H1 (cell line): ENCODE data around the gene ZNF747. TPM values are rescaled to one million over a fixed set of nuclear protein-coding genes. Genes with fewer than 3 reads are reported as not detected.

Source experiments
- CTCF ChIA-PET: fragments of 300-600 bp; sonication (Branson Sonifier 250); formaldehyde crosslinking; loops from one replicate; lab custom pipeline; 2021; ENCODE audit not compliant: partially characterized antibody; lab: Charles Lee
- POLR2A ChIA-PET: fragments of 300-600 bp; sonication (Branson Sonifier 250); formaldehyde crosslinking; loops from one replicate; lab custom pipeline; 2021; ENCODE audit warnings: inconsistent platforms; ENCODE audit not compliant: partially characterized antibody; lab: Charles Lee
- DNase-seq, 2 experiments: peaks; one replicate each; pipeline versions ENCODE4 v3.0.0 to v3.0.0-alpha.2; 2010 to 2022; ENCODE audit warnings: low spot score in 2 of 2, low read depth in 1 of 2, mixed read lengths in 1 of 2
- FAIRE-seq: peaks from 2 replicates; lab custom pipeline; 2011; peaks lifted over from hg19 to GRCh38; lab: Jason Lieb, UNC
- H2AFZ ChIP-seq: 2 replicates; pipeline ENCODE4 v1.8.1; 2012; ENCODE audit warnings: low read length, inconsistent platforms
- H2AK5ac ChIP-seq: 2 replicates; pipeline ENCODE4 v1.6.1; 2013; ENCODE audit warnings: low read depth, low read length
- H2BK120ac ChIP-seq: replicated peaks from 2 replicates; pipeline ENCODE3; 2013; ENCODE audit warnings: low read depth, low read length, inconsistent platforms
- H2BK12ac ChIP-seq: 2 replicates; pipeline ENCODE4 v1.6.1; 2013; ENCODE audit warnings: low read depth, low read length
- H2BK15ac ChIP-seq: 2 replicates; pipeline ENCODE4 v1.6.1; 2013; ENCODE audit warnings: low read length
- H2BK20ac ChIP-seq: 2 replicates; pipeline ENCODE4 v1.6.1; 2013; ENCODE audit warnings: low read length
- H2BK5ac ChIP-seq: 2 replicates; pipeline ENCODE4 v1.6.1; 2013; ENCODE audit warnings: low read depth, low read length
- H3K14ac ChIP-seq: 2 replicates; pipeline ENCODE4 v1.6.1; 2013; ENCODE audit warnings: inconsistent platforms; ENCODE audit not compliant: insufficient read length
- H3K18ac ChIP-seq: 2 replicates; pipeline ENCODE4 v1.6.1; 2013; ENCODE audit warnings: low read length; ENCODE audit errors: extremely low read depth
- H3K23ac ChIP-seq: 2 replicates; pipeline ENCODE4 v1.6.1; 2013; ENCODE audit warnings: inconsistent platforms; ENCODE audit not compliant: insufficient read length
- H3K23me2 ChIP-seq: 2 replicates; pipeline ENCODE4 v1.6.1; 2013; ENCODE audit warnings: low read depth, low read length
- H3K27ac ChIP-seq: 2 replicates; pipeline ENCODE4 v1.6.1; 2011; ENCODE audit warnings: low read depth, low read length, inconsistent platforms
- H3K27me3 ChIP-seq, 4 experiments: replicated peaks in 1 of 4; 1 replicate in 1 of 4; 2 replicates in 3 of 4; pipeline versions ENCODE4 v1.6.1 to v1.8.1; 2011 to 2013; ENCODE audit warnings: low read length in 3 of 4, mild to moderate bottlenecking in 3 of 4, inconsistent platforms in 2 of 4, mixed read lengths in 2 of 4, moderate library complexity in 1 of 4; ENCODE audit not compliant: control insufficient read depth in 3 of 4, insufficient read depth in 3 of 4; ENCODE audit errors: extremely low read depth in 1 of 4
- H3K36me3 ChIP-seq, 4 experiments: 2 replicates each; pipeline versions ENCODE4 v1.6.1 to v1.8.1; 2011 to 2013; ENCODE audit warnings: mild to moderate bottlenecking in 4 of 4, low read length in 3 of 4, moderate library complexity in 2 of 4, control low read depth in 1 of 4, inconsistent platforms in 1 of 4; ENCODE audit not compliant: insufficient read depth in 4 of 4, control insufficient read depth in 2 of 4
- H3K4ac ChIP-seq: replicated peaks from 2 replicates; pipeline ENCODE3; 2013; ENCODE audit warnings: low read length, low read depth, mixed read lengths, inconsistent platforms; ENCODE audit not compliant: insufficient read length
- H3K4me1 ChIP-seq, 4 experiments: replicated peaks in 1 of 4; 1 replicate in 1 of 4; 2 replicates in 3 of 4; pipeline versions ENCODE4 v1.6.1 to v1.8.1; 2011 to 2013; ENCODE audit warnings: low read length in 3 of 4, inconsistent platforms in 2 of 4, mixed read lengths in 1 of 4; ENCODE audit not compliant: insufficient read depth in 4 of 4, control insufficient read depth in 3 of 4
- H3K4me2 ChIP-seq, 2 experiments: 2 replicates each; pipeline versions ENCODE4 v1.6.1 to v1.8.1; 2011 to 2013; ENCODE audit warnings: low read depth in 2 of 2, low read length in 2 of 2, control low read depth in 1 of 2, inconsistent platforms in 1 of 2, mild to moderate bottlenecking in 1 of 2; ENCODE audit not compliant: insufficient read depth in 1 of 2
- H3K4me3 ChIP-seq, 4 experiments: fragments of 200-600, 300-600 bp in 1 of 4; sonication (generic), shearing (Covaris generic), sonication (Bioruptor Twin) in 1 of 4; 2 replicates each; pipeline versions ENCODE4 v1.5.1 to v1.8.1; 2011 to 2016; ENCODE audit warnings: low read length in 4 of 4, low read depth in 3 of 4, control low read depth in 2 of 4, inconsistent platforms in 2 of 4, mild to moderate bottlenecking in 2 of 4, mixed read lengths in 1 of 4, moderate library complexity in 1 of 4; ENCODE audit not compliant: insufficient read depth in 2 of 4; ENCODE audit errors: extremely low read depth in 1 of 4
- H3K56ac ChIP-seq: replicated peaks from 2 replicates; pipeline ENCODE3; 2013; ENCODE audit warnings: low read depth, mild to moderate bottlenecking, mixed read lengths, low read length, inconsistent platforms; ENCODE audit not compliant: insufficient read length
- H3K79me1 ChIP-seq: 2 replicates; pipeline ENCODE4 v1.6.1; 2013; ENCODE audit warnings: low read depth, low read length, control low read depth
- H3K79me2 ChIP-seq, 2 experiments: 2 replicates each; pipeline versions ENCODE4 v1.6.1 to v1.8.1; 2012 to 2013; ENCODE audit warnings: low read length in 2 of 2, mild to moderate bottlenecking in 2 of 2, inconsistent platforms in 1 of 2; ENCODE audit not compliant: insufficient read depth in 2 of 2, control insufficient read depth in 1 of 2
- H3K9ac ChIP-seq, 4 experiments: replicated peaks in 1 of 4; 1 replicate in 1 of 4; 2 replicates in 3 of 4; pipeline versions ENCODE4 v1.6.1 to v1.8.1; 2011 to 2013; ENCODE audit warnings: low read depth in 3 of 4, low read length in 3 of 4, control low read depth in 2 of 4, mild to moderate bottlenecking in 2 of 4, moderate library complexity in 2 of 4, inconsistent platforms in 1 of 4; ENCODE audit errors: extremely low read depth in 1 of 4
- H3K9me3 ChIP-seq, 2 experiments: 2 replicates each; pipeline versions ENCODE4 v1.6.1 to v1.8.1; 2012 to 2013; ENCODE audit warnings: mild to moderate bottlenecking in 2 of 2, moderate library complexity in 2 of 2, control low read depth in 1 of 2, inconsistent platforms in 1 of 2, low read depth in 1 of 2, low read length in 1 of 2, mixed read lengths in 1 of 2; ENCODE audit not compliant: insufficient read depth in 2 of 2
- H4K20me1 ChIP-seq, 2 experiments: replicated peaks in 1 of 2; 2 replicates each; pipeline versions ENCODE3 to v1.8.1; 2011 to 2013; ENCODE audit warnings: inconsistent platforms in 2 of 2, low read length in 2 of 2, mild to moderate bottlenecking in 1 of 2; ENCODE audit not compliant: insufficient read depth in 2 of 2, control insufficient read depth in 1 of 2
- H4K5ac ChIP-seq: 2 replicates; pipeline ENCODE4 v1.6.1; 2013; ENCODE audit warnings: low read length, low read depth, mixed read lengths, inconsistent platforms; ENCODE audit not compliant: insufficient read length
- H4K8ac ChIP-seq: 2 replicates; pipeline ENCODE4 v1.8.0; 2013; ENCODE audit warnings: mild to moderate bottlenecking, moderate library complexity, low read length, inconsistent platforms; ENCODE audit not compliant: insufficient read depth; ENCODE audit errors: extremely low read depth
- H4K91ac ChIP-seq: replicated peaks from 2 replicates; pipeline ENCODE3; 2013; ENCODE audit warnings: low read length, mixed read lengths, inconsistent platforms; ENCODE audit not compliant: insufficient read length
- CTBP2 ChIP-seq: IDR thresholded peaks from 2 replicates; pipeline ENCODE4 v1.7.0; 2011; ENCODE audit warnings: borderline replicate concordance, mild to moderate bottlenecking, moderate library complexity, mixed read lengths, low read length; ENCODE audit not compliant: insufficient read depth, insufficient read length
- EP300 ChIP-seq, 2 experiments: IDR thresholded peaks; 1 replicate in 1 of 2; 2 replicates in 1 of 2; pipeline ENCODE4 v1.6.1; 2011 to 2012; ENCODE audit warnings: low read depth in 2 of 2, low read length in 2 of 2, mild to moderate bottlenecking in 2 of 2, borderline replicate concordance in 1 of 2, inconsistent platforms in 1 of 2, moderate library complexity in 1 of 2
- YY1 ChIP-seq: IDR thresholded peaks from 2 replicates; pipeline ENCODE4 v1.6.1; 2011; ENCODE audit warnings: low read depth, mild to moderate bottlenecking, low read length
- WGBS, 2 experiments: shearing (Covaris generic) in 1 of 2; methylation state at CpG; one replicate each; pipeline versions ENCODE4 v1.1.6 to v1.1.7; 2013 to 2015; ENCODE audit warnings: low lambda C conversion rate in 2 of 2, mixed read lengths in 2 of 2, inconsistent platforms in 1 of 2, low coverage in 1 of 2, missing lambda C conversion rate in 1 of 2; ENCODE audit not compliant: insufficient replicate concordance in 2 of 2, insufficient coverage in 1 of 2, insufficient read length in 1 of 2; ENCODE audit errors: extremely low coverage in 1 of 2, missing lambda C conversion rate in 1 of 2; 5-methylcytosine and 5-hydroxymethylcytosine counted together
- polyA plus RNA-seq, 7 experiments: library from polyadenylated mRNA; depleted of rRNA in 3 of 7; stranded (reverse) in 5 of 7; unstranded in 2 of 7; fragments of >200 nt in 5 of 7; fragments of 200-250 nt in 2 of 7; gene quantifications; 1 replicate in 5 of 7; 2 replicates in 1 of 7; 4 replicates in 1 of 7; pipeline versions ENCODE4 v1.2.1 to v1.2.3, GENCODE V29; 2011 to 2013; ENCODE audit warnings: missing spikeins in 2 of 7, mixed read lengths in 2 of 7
- total RNA-seq: library from RNA; stranded (reverse); fragmentation: NEBNext Ultra II Directional; extraction: Animal tissue kit (Norgen Biotek cat#: 25700); gene quantifications from 2 replicates; pipeline ENCODE4 v1.2.1, GENCODE V29; 2021

Gene ZNF747
- total and polyA plus RNA-seq, 2 of the 8 experiments (the other 6 are each of a cell fraction or from before 2014, with no cell fraction given) = 9.9 to 10.3 TPM

DNA sequence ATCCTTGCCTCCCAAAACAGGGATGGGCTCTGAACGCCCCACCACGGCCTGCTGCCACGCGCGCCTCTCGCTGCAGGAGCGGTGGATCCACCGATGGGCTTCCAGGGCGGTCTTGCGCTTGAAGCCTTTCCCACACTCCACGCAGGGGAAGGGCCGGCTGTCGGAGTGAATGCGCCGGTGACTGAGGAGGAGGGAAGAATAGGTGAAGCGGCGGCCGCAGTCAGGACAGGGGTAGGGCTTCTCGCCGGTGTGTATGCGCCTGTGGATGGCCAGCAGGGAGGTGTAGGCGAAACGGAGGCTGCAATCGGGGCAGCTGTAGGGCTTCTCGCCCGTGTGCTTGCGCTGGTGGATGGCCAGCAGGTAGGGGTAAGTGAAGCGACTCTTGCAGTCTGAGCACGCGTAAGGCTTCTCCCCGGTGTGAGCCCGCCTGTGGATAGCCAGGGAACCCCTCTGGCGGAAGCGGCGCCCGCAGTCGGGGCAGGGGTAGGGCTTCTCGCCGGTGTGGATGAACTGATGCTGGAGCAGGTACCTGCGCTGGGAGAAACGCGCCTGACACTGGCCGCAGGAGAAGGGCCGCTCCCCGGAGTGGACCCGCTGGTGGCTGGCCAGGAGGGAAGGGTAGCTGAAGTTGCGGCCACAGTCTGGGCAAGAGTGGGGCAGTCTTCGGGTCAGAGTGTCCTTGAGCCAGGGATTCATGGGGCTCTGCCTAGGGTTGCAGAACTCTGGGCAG lies 48.1 kb upstream of the ZNF747 start:
- Histone ChIP-seq H4K8ac (no peak overlapping the region), H3K27ac (no peak overlapping the region), H2AFZ (no peak overlapping the region), H3K23me2 (peaks cover 7% of the 10 kb centered on the region; the same call in 1 of the 2 replicates), H4K91ac (no peak overlapping the region), H3K56ac (no peak overlapping the region), H2BK15ac (no peak overlapping the region), H2BK120ac (no peak overlapping the region), H4K20me1 (peaks cover 0 to 3% of the 10 kb centered on the region in 2 experiments), H3K4me3 (no peak overlapping the region), H3K4me2 (no peak overlapping the region), H3K4me1 (no peaks in the 10 kb centered on the region; a peak in 3 of 7 replicates), H3K23ac (no peak overlapping the region), H2BK20ac (no peak overlapping the region), H3K36me3 (peaks cover 8 to 25% (median 14%) of the 10 kb centered on the region in 4 experiments; a peak in 7 of 8 replicates), H3K79me1 (peaks cover 9% of the 10 kb centered on the region), H2BK12ac (no peak overlapping the region), H3K18ac (no peak overlapping the region), H3K14ac (no peak overlapping the region), H3K9ac (no peak overlapping the region), H3K9me3 (no peaks in the 10 kb centered on the region), H3K27me3 (no peaks in the 10 kb centered on the region), H4K5ac (no peak overlapping the region), H2AK5ac (no peak overlapping the region), H2BK5ac (no peak overlapping the region; the same call in 1 of the 2 replicates), H3K4ac (no peak overlapping the region), H3K79me2 (peaks cover 0 to 8% of the 10 kb centered on the region in 2 experiments; a peak in 2 of 4 replicates)
- no peak for DNase-seq
- WGBS, 2 experiments = 96% methylated on average over 47 of the region's 48 CpGs; no CpG with 5 or more reads in 1 of the 2 experiments
- no peak for FAIRE-seq
- CTCF ChIA-PET = interaction anchor here (0.7 to 1.5 kb wide), 6 partner anchors 13 to 154 kb away, joined by 3 to 5 read pairs (median 3); no protein-coding TSS in a partner anchor
- POLR2A ChIA-PET = interaction anchor here (0.8 to 5.9 kb wide), 7 partner anchors 7 to 48 kb away, joined by 3 to 45 read pairs (median 8); partner anchors contain the start of genes ZNF688 and ZNF747
- TF ChIP-seq CTBP2 = no peak
- TF ChIP-seq YY1 = no peak
- TF ChIP-seq EP300 (IDR thresholded peaks at IDR 0.05; ENCODE audit: borderline replicate concordance in 1 of 2, low read depth in 2 of 2, low read length in 2 of 2) = no peak
